GM21515 (cell line): ENCODE results near the gene STK32B.
"Not testable (repeated sequence)": the region's sequence is repeated elsewhere in the genome, so short reads cannot be mapped to it uniquely, and the experiment has no call there.

Experiments
- ATAC-seq: cut with Tn5 transposase; IDR thresholded peaks from one replicate; pipeline ENCODE4 v1.9.1; 2021; ENCODE audit not compliant: unreplicated experiment

The STK32B gene

GRCh38 chr4:5250536-5250935 lies 199.3 kb downstream of the STK32B start:
- ATAC-seq, result not testable (repeated sequence)

GRCh38 chr4:5256421-5256820 lies 205.1 kb downstream of the STK32B start:
- ATAC-seq, result no peak

DNA sequence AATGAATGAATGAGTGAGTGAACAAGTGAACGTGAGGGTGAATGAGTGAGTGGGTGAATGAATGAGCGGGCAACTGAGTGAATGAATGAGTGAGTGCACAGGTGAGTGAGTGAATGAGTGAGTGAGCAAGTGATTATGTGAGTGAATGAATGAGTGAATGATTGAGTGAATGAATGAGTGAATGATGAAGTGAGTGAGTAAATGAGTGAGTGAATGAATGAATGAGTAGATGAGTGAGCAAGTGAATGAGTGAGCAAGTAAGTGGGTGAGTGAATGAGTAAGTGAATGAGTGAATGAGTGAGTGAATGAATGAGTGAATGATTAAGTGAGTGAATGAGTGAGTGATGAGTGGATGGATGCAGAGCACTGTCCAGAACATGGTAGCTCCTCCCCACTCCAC lies 205.8 kb downstream of the STK32B start:
- ATAC-seq, result no peak

- no peak for ATAC-seq
These were observed 208.2 kb downstream of the STK32B start for GRCh38 chr4:5259471-5259870.

- no peak for ATAC-seq
These were observed 208.8 kb downstream of the STK32B start for GRCh38 chr4:5260121-5260520.

DNA sequence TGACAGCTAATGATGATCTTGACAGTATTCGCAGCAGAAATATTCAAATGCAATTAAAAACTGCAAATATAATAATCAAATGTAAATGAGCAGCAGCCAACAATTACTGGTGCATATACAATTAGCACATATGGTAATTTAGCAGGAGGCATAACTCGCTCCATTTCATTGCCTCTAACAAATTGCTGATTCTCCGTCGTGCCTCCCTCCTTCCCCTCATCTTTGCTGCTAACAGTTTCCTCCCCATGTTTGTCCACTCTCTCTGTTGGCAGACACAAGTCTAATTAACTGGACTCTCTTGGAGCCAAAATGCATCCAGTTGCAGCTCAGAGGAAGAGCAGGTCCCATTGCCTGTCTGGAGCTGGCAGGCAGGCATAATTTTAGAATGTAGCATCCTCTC lies 210.6 kb downstream of the STK32B start:
- no peak for ATAC-seq

GRCh38 chr4:5266991-5267390 lies 215.7 kb downstream of the STK32B start:
- no peak for ATAC-seq

DNA sequence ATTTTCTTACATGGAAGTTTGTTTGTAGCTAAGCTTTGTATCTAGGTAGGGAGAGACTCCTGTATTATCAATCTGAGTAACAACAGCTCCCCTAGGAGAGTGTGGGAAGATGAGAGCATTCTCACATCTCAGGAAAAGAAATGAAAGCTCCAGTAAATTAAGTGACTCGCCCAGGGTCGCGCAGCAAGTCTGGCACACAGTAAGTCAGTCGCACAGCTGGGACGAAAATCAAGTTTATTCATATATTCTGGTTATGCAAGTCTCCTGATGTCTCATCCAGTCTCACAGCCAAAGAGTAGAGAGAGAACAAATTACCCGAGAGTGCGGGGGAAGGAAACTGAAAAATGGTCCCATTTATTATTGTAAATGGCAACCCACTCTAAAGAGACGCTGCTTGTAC lies 216.1 kb downstream of the STK32B start:
- ATAC-seq, result no peak

- no peak for ATAC-seq
These were observed 225.3 kb downstream of the STK32B start for GRCh38 chr4:5276475-5277075.

DNA sequence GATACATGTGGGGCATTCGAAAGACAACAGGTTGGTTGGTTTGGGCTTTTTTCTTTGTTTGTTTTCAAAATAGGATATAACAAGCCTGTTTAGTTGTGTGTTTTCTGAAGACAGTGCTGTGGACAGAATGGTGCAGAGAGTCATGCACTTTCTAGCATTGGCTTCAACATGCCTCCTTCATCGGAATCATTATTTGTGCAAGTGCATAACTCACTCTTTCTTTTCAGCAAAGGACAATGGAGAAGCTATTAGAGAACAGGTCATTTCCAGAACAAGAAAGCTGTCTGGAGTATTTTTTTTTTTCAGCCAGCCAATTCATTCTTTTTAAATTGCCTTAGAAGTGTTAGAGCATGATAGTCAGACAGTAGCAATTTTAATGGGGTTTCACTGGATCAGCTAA lies 225.8 kb downstream of the STK32B start:
- no peak for ATAC-seq

DNA sequence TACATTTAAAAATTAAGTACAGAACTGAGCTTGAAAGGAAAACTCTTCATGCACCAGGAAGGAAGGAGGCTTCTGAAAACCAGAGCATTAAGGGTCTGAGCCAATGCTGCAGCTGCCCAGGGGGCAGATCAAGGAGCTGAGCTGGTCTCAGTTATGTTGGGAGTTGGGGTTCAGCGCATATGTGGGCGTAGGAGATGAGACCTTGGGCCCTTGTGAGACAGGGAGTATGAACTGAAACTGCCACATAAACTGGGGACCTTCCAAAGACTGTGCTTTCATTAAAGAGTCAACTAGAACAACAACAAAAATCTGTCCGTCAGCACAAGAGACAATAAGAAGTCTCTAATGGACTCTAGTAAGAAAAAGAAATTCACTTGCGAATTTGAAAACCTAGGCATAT lies 226.9 kb downstream of the STK32B start:
- no peak for ATAC-seq

GRCh38 chr4:5280069-5280468 lies 228.8 kb downstream of the STK32B start:
- not testable (repeated sequence) for ATAC-seq

DNA sequence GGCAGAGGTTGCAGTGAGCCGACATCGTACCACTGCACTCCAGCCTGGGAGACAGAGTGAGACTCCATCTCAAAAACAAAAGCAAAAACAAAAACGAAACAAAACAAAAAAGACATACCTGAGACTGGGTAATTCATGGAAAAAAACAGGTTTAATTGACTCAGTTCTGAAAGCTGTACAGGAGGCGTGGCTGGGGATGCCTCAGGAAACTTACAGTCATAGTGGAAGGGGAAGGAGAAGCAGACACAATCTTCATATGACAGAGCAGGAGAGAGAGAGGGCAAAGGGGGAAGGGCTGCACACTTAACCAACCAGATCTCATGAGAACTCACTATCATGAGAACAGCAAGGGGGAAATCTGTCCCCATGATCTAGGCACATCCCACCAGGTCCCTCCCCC lies 229.5 kb downstream of the STK32B start:
- ATAC-seq, result no peak

DNA sequence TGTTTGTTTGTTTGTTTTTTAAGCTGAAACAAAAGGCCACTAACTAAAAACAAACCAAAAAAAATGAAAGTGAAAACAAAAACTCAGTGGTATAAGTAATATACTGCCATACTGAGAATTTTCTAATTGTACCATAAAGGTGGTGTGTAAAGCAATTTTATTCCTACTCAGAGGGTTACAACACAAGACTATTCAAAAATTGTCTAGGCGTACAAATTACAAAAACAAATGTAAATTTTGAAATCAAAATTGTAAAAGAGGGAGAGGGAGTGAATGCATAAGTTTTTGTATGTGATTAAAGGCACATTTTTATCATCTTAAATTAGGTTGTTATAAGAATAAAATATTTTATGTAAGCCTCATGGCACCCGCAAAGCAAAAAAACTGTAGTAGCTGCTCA lies 232.6 kb downstream of the STK32B start:
- ATAC-seq, result no peak

GRCh38 chr4:5284517-5284916 lies 233.2 kb downstream of the STK32B start:
- no peak for ATAC-seq

GRCh38 chr4:5292101-5292500 lies 240.8 kb downstream of the STK32B start:
- ATAC-seq, result no peak

DNA sequence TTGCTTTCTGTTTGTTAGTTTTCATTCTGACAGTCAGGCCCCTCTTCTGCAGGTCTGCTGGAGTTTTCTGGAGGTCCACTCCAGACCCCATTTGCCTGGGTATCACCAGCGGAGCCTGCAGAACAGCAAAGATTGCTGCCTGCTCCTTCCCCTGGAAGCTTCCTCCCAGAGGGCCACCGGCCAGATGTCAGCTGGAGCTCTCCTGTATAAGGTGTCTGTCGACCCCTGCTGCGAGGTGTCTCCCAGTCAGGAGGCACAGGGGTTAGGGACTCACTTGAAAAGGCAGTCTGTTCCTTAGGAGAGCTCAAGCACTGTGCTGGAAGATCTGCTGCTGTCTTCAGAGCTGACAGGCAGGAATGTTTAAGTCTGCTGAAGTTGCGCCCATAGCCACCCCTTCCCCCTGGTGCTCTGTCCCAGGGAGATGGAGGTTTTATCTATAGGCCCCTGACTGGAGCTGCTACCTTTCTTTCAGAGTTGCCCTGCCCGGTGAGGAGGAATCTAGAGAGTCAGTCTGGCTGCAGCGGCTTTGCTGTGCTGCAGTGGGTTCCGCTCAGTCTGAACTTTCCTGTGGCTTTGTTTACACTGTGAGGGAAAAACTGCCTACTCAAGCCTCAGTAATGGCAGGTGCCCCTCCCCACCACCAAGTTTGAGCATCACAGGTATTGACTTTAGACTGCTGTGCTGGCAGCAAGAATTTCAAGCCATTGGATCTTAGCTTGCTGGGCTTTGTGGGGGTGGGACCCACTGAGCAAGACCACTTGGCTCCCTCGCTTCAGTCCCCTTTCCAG lies 246.9 kb downstream of the STK32B start:
- ATAC-seq, result not testable (repeated sequence)

- ATAC-seq, result no peak
These were observed 249.0 kb downstream of the STK32B start for GRCh38 chr4:5300283-5300682.

DNA sequence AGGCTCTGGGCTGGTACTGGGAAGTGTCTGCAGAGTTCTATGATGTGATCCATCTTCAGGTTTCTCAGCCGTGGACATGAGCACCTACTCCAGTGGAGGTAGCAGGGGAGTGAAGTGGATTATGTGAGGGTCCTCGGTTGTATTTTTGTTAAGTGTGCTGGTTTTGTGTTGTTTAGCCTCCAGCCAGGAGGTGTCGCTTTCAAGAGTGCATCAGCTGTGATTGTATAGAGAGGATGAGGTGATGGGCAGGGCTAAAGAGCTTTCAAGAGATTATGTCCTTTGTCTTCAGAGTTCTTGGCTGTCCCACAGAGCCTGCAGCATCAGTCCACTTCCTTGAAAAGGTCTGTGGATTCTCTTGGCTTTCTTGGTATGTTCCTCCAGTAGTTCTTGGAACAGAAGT lies 256.6 kb downstream of the STK32B start:
- no peak for ATAC-seq

DNA sequence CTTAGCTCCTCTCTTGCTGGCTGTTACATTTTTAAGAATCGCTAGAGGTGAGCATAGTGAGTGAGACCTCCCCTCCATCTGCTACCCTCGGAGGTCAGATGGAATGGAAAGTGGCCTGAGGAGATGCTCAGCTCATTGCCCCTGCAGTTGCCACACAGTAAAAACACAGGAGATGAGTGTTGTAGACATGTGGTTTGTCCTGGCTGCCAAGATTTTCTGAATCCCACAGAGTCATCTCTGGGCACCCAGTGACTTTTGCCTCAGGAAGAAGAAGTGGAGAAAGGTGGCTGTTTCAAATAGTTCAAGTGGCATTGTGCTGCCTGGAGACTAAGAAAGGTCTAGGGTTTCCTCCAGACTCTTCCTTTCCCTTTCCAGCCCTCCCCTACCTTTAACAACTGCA lies 271.0 kb downstream of the STK32B start:
- ATAC-seq, result no peak

DNA sequence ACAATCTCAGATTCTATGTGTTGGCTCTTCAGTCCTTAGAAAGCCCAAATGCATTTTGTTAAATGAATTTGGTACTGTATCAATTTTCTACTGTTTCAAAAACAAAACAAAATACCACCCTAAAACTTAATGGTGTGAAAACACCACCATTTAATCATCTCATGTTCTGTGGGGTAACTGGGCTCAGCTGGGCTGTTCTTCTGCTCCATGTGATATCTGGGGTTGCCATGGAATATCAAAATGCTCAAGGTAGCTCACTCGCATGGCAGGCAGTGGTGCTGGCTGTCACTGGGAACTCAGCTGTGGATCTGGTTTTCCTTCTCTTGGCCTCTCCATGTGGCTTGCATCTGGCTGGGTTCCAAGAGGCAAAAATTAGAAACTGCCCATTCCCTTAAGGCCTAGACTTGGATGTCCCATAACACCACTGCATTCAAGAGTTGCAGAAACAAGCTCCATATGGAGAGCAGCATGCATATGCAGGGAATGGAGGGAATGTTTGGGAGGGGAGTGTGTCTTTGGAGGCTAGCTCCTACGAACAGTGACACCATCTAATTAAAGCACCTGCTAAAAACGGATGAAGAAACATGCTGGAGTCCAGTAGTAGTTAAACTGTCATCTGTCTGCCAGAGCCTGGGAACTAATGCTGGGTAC lies 279.2 kb downstream of the STK32B start:
- no peak for ATAC-seq

- no peak for ATAC-seq
These were observed 286.5 kb downstream of the STK32B start for GRCh38 chr4:5337731-5338130.
